Measurements from ENCODE around the gene NT5C1B. TPM values are rescaled to one million over a fixed set of nuclear protein-coding genes. Genes with fewer than 3 reads are reported as not detected.

Gene NT5C1B
- polyA plus RNA-seq, 4 donors, result 0.69 to 0.93 (median 0.87) TPM

DNA sequence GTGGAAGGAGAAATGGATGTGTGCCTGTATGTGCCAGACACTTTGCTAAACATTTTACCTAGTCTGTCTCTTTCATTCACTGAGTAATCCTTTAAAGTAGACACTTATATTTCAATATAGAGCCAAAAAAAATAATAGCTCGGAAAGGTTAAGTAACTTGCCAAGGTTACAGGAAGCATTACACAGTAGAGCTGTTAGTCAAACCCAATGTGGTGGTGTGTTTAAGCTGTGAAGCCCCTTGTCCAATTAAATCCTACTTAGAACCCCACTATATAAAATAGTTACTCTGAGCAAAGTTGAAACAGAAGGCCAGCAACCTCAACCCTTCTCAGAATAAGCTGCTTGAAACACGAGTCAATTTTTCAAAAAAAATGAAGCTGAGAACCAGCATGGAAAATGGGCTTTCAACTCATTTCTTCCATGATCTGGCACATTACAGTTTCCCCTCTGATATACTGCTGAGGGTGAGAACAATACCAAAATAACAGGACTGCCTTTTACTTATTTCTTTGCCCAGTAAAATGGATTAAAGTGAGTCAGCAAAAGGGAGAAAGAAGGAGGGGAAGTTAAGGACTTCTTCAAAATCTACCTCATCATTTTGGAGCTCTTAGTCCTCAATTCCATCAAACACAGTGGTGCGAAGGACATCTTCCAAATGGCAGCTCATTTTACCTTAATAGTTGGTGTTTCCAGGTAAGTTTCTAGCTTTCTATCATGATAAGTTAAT lies 36.9 kb downstream of the NT5C1B start:
- no peak for DNase-seq (ENCODE audit: low read depth in 4 of 4, low spot score in 3 of 4)

DNA sequence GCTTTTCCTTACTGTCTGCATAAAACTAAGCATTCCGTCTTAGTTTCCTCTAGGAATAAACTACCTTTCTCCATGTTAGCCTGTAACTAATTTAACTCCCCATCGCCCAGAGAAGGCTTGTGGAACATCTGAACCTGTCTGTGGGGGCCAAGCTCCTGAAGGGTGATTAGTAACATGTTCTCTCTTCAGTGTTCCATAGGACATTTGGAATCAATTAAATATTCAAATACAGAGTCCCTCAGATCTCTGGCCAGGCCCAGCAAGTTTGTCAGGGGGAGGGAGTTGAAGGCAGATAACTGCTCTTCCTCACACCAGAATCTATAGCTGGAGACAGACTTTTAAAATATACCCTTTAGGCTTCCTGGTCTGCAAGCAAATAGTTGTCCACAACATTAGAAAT lies 37.7 kb downstream of the NT5C1B start:
- DNase-seq (ENCODE audit: low read depth in 4 of 4, low spot score in 3 of 4), result no peak

DNA sequence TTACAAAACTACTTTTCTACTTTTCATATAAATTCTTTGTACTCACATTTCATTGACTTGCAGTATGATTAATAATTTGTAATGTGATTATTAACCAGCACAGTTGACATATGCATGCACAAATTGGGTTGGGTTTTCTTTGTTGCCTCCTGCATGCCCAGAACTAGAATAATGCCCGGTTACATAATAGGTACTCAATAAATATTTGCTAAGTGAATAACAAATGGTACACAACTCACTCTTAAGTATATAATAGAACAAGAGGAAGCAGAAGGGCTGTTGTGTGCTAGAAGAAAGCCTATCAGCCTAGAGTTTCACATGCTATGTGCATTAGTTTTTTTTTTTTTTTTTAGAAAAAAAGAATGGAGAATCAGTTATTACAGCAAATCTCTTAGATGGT lies 38.2 kb downstream of the NT5C1B start:
- DNase-seq (ENCODE audit: low read depth in 4 of 4, low spot score in 3 of 4), result no peak

DNA sequence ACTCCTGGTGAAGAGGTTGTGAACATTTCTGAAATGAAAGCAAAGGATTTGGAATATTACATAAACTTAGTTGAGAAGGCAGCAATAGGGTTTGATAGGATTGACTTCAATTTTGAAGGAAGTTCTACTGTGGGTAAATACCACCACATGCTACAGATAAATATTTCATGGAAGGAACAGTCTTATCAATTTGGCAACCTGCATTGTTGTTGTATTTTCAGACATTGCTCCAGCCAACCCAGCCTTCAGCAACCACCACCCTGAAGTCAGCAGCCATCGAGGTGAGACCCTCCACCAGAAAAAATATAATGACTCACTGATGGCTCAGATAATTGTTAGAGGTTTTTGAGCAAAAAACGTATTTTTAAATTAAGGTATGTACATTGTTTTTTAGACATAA lies 38.9 kb downstream of the NT5C1B start:
- no peak for DNase-seq (ENCODE audit: low read depth in 4 of 4, low spot score in 3 of 4)

DNA sequence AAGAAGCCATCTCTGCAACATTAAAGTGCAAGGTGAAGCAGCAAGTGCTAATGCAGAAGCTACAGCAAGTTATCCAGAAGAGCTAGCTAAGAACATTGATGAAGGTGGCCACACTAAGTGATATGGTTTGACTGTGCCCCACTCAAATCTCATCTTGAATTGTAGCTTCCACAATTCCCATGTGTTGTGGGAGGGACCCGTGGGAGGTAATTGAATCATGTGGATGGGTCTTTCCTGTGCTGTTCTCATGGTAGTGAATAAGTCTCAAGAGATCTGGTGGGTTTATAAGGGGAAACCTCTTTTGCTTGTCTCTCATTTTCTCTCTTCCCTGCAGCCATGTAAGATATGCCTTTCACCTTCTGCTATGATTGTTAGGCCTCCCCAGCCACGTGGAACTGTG lies 40.3 kb downstream of the NT5C1B start:
- no peak for DNase-seq (ENCODE audit: low read depth in 4 of 4, low spot score in 3 of 4)

DNA sequence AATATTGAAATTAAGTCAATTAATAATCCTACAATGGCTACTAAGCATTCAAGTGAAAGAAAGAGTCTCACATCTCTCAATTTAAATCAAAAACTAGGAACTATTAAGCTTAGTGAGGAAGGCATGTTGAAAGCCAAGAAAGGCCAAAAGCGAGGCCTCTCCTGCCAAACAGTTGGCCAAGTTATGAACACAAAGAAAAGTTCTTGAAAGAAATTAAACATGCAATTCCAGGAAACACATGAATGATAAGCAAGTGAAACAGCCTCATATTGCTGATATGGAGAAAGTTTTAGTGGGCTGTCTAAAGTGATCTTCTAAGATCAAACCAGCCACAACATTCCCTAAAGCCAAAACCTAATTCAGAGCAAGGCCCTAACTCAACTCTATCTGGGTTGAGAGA lies 40.7 kb downstream of the NT5C1B start:
- DNase-seq (ENCODE audit: low read depth in 4 of 4, low spot score in 3 of 4), result no peak

DNA sequence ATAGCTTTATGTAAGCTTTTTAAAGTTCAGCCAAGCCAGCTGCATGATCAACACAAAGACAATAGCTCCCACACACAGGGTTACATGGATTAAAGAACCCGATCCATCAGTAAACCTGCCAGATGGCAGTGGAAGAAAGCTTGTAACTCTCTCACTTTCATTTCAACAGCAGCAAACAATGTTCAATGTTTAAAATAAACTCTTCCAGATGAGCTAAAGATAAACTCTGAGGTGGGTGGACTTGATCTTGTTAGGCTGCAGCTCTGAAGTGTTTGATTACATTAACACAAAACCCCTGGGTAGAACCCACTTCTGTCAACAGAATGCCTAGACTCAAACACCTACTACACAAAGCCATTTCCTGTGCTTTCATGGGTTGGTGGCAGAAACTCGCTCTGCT lies 42.8 kb downstream of the NT5C1B start:
- DNase-seq (ENCODE audit: low read depth in 4 of 4, low spot score in 3 of 4), result no peak

DNA sequence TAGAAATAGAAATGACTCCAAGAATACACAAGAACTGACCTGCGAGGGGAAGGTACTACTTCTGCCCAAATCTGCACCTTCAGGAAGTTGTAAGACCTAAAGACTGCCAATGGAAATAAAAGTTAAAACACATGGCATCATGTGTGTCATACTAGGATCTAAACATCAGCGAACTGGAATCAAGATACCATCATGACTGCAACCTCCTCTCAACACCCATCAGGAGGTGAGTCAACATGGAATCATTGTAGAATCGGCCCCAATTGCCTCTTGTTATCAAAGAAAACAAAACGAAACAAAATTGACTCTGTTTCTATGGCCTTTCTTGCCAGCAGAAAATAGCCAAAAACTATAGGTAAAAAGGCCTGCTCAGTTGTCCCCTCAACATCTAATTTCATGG lies 44.0 kb downstream of the NT5C1B start:
- no peak for DNase-seq (ENCODE audit: low read depth in 4 of 4, low spot score in 3 of 4)

DNA sequence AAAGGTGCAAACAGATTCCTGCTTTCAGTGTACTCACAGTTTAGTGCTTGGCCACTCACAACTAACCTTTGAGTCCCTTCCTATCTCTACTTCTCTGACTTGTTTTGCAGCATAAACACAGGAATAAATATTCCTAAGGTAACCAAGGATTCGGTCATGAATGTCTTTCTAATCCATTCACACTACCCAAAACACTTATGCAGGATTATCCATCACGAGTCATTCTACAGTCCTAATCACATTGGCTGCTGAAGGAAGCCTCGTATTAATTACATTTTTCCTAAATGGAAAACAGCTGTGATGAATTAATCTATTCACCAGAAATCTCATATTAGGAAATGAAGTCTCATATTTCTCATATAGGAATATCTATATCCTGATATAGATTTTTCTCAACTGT lies 45.2 kb downstream of the NT5C1B start:
- no peak for DNase-seq (ENCODE audit: low read depth in 4 of 4, low spot score in 3 of 4)

DNA sequence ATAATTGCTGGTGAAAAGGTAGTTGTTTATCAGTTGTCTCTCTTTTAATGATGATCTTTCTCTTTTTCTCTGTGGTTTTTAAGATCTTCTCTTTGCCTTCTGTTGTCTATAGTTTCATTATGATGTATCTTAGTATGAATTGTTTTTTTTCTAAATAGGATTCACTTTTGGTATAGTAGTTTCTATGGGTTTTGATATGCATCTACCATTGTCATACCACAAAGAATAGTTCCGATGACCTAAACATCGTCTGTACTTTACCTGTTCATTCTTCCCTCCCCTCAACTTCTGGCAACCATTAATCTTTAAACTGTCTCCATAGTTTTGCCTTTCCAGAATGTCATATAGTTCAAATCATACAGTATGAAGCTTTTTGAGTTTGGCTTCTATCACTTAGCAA lies 48.5 kb downstream of the NT5C1B start:
- DNase-seq (ENCODE audit: low read depth in 4 of 4, low spot score in 3 of 4), result no peak

DNA sequence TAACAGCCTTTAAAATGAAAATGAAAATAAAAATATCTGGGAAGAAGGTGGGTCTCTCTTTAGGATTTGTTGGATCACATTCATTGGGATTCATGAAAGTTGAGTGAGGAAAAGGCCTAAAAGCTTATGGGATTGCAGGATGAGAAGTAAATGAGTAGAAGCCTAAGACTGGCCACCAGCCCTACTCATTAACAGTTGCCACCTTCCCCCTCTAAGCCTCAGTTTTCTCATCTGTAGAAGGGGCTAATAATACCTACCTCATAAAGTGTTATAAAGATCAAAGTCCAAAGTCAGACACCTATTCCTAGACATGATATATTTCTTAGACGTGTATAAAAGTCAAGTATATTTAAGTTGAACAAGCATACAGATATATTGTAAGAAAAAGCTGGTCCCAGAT lies 52.7 kb downstream of the NT5C1B start:
- no peak for DNase-seq (ENCODE audit: low read depth in 4 of 4, low spot score in 3 of 4)

DNA sequence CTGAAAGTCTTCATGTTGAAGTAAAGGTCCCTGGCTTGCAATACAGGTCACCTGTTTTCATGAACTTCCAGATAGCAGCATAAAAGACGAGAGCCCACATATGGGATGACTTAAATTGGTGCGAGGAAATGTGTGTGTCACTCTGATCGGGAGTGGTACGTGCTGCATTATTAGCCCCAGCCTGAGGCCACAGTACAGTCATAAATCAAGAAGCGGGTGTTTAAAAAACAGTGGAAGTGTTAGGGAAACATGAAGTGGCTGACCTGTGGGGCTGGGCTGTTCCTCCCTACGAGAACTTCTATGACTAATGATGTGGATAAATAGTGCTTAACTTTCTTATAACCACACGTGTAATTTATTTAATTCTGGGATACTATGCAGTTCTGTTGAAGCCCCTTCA lies 53.3 kb downstream of the NT5C1B start:
- no peak for DNase-seq (ENCODE audit: low read depth in 4 of 4, low spot score in 3 of 4)

DNA sequence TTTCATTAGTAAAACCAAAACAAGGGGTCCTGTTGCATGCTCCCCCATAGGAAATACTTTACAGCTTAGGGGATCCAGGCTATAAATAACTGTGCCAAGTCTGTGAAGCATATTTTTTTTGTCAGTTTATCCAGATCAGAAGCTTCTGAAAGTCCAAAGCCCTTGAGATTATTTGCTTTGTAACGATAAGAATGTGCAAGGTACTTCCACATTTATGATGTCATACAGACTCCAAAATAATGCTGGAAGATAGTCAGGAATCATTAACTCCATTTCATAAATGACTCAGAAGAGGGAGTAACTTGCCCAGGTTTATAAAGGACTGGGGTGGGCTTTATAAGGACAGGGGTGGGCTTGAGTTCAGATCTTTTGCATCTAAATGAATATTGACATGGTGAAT lies 58.2 kb downstream of the NT5C1B start:
- no peak for DNase-seq (ENCODE audit: low read depth in 4 of 4, low spot score in 3 of 4)

DNA sequence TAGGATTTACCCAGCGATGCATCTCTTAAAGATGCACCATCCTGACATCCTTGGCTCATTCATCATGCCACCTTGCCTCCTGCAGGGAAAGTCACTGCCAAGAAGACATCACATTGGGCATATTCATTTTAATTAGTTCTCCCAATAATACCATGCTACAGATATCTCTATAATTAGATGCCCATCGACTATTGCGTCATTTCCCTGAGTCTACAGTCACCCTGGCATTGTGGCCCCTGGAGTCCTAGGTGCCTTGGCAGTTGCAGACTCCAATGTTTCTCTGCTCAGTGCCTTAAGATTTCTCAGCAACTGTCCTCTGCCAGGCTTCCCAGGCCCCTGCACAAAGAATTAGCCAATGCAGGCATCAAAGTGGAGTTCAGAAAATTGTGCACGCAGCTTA lies 61.5 kb downstream of the NT5C1B start:
- no peak for DNase-seq (ENCODE audit: low read depth in 4 of 4, low spot score in 3 of 4)

DNA sequence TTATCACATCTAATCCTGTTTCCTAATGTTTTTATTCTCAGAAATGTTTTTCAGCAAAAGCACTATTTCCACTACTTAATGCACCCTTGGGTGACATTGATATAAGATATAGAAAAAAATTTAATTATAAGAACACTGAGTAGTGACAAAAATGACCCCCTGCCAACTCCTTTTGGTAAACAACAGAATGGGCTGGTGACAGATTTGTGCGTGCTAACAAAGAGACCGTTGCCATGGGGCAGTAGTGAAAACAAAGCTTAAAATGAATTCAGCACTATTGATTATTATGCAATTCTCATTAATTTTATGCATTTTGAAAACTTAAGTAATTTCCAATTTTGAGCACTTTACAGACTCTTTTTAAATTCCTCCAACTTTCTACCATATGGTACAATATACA lies 62.0 kb downstream of the NT5C1B start:
- no peak for DNase-seq (ENCODE audit: low read depth in 4 of 4, low spot score in 3 of 4)

DNA sequence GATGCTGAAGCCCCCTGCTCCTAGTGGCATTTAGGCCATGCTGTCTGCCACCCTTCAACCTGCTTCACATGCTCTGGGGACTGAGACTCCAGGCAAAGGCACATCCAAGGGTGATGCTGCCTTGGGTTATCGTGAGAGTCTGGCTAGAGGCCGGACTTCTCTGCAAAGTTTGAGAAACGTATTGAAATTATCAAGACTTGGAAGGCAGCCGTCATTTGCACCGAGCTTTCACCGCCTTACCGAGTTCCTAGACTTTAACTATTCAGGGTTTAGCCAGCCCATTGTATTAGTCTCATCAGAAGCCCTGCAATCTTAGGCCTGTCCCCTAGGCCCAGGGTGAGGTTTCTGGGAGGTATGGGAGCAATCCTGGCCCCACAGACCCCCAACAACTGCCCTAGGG lies 62.9 kb downstream of the NT5C1B start:
- no peak for DNase-seq (ENCODE audit: low read depth in 4 of 4, low spot score in 3 of 4)

DNA sequence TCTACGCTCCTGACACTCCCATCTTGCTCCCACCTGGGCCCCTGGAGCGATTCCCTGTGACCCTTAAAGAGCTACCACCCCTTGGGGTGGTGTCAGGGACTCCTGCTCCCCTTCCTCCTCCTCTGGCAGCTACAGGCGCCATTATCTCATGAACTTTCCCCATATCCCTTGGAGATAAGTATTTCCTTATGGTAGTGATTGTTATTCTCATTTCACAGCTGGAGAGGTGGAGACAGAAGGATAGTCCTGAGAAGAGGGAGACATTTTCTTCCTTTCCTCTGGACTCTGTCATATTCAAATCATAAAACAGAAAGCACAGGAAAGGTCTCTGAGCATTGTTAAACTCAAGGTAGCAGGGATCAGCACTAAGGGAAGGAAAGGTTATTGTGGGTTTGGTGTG lies 63.5 kb downstream of the NT5C1B start:
- DNase-seq (ENCODE audit: low read depth in 4 of 4, low spot score in 3 of 4), result no peak

DNA sequence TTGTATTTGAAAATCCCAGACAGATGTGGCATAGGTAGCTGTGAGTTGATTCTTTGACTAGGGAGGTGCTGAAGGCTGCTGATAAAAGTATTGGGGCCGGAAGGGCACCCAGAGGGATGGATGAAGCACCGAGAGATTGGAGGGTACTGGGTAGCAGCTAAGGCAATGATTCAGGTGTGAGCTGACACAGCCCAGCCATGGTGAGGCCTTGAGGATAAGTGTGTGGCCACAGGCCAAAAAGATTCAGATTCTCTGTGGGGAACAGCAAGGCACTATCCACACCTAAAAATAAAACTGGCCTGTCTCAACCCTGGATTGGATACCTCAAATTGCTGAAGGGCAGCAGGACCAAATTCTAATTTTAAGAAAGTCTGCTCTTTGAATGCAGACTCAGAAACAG lies 64.1 kb downstream of the NT5C1B start:
- no peak for DNase-seq (ENCODE audit: low read depth in 4 of 4, low spot score in 3 of 4)

DNA sequence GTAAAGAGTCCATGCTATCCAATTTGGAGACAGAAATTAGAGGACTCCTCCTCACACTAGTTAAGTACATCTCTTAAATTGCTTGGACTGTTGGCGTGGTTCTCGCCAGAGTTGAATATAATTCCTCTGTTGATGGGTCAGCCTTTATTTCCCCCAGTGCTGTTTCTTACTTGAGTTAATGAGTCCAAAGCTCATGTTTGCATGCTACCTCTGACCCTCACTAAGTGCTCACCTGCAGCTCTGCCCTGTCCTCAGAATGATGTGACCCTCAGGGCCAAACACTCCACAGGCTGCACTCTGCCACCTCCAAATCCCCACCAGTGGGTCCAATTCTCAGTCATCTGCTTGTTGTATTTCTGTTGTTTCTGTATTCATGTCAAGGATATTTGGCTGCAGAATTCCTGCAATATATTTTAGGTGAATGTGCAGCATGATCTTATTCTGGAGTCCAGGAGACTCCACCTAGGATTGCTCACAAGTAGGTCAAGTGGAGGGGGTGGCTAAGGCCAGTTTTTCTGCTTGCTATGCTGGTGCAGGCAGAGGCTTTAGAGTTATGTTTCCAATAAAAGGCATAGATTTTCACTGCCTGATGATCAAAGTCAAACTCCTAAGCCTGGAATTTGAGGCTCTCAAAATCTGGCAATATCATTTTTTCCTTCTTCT lies 66.8 kb downstream of the NT5C1B start:
- DNase-seq (ENCODE audit: low read depth in 4 of 4, low spot score in 3 of 4), result no peak

DNA sequence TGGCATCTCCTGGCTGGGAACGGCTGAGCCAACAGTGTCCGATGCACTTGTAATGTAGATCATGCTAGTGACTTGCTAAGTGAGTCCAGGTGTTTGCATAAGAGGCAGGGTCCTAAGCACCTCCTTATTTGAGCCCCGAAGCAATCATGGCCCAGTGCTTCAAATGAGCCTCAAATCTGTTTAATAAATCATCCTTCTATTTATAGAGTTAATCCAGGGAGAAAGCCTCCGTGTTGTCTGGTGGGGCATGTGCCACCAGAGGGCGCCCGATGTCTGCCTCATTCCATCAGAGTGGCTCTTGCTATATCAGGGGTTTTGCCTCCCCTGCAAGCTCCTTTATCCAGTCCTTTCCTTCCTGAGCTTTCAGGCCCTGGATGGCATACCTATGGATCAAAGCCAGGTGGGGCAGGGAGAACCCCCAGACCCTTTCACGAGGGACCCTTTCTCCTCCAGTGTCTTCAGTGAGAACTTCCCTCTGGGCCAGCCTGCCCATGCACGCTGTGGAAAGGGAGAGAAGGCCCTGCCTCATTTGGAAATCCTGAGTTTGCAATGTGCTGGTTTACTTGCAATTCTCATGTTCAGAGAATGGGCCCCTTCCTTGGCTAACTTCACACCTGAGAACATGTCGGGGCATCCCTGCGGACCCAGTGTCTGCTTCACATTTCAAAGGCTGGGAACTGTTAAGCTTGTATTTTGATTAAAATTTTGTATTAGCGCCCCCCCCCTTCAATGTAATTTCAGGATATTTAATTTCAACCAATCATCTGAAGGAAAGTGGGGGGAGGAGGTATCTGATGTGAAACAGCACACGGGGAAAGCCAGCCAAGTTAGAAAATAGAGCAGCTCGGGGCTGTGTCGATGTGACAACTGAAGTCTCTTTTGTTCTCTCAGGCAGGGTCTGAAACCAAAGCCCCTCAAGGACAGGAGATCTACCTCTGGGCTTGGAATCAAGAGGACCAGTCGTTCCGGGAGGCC lies 68.6 kb downstream of the NT5C1B start:
- DNase-seq (ENCODE audit: low read depth in 4 of 4, low spot score in 3 of 4), result peak; percentile 68 to 79 (median 75)

DNA sequence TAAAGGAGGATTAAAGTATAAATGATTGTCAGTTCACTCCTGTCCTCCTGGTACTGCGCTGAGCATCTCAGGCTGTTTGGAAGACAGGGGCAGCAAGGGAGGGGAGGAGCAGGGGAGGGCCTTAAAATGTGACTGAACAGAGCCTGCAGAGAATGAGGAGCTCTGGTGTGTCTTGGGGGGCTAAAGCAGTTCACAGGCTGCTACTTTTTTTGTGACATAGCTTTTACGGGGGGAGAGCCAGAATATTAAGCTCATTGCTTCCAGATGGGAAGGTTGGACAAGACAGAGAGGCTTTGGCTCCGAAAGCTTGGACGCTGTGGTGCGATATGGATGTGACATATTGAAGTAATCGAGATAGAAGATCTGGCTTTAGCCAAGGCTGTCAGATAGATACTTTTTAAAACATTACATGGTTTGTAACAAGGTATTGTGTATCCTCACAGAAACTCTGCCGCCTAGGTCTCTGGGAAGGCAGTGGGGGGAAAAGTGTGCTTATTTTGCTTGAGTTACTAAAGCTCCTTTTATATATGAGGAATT lies 69.4 kb downstream of the NT5C1B start:
- DNase-seq (ENCODE audit: low read depth in 4 of 4, low spot score in 3 of 4), result no peak
